ENCODE results near the gene AQP7.
"Not testable (repeated sequence)": the region's sequence is repeated elsewhere in the genome, so short reads cannot be mapped to it uniquely, and the experiment has no call there.

The AQP7 gene

DNA sequence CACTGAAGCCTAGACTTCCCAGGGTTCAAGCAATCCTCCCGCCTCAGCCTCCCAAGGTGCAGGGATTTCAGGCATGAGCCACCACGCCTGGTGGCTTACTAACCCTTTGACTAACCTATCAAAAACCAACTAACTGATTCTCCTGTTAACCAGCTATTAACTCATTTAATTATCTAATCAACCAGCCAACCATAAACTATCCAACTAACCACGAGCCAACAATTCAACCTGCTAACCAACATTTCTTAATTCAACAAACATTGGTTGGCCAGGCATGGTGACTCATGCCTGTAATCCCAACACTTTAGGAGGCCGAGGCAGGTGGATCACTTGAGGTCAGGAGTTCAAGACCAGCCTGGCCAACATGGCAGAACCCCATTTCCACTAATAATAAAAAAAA lies 3.3 kb downstream of the AQP7 start:
- H3K4me1 ChIP-seq (ENCODE audit: control insufficient read depth, insufficient read depth, low read length, poor library complexity, severe bottlenecking); H3K4me3 ChIP-seq (ENCODE audit: insufficient read depth, low read depth, low read length, poor library complexity, severe bottlenecking): not testable (repeated sequence)

DNA sequence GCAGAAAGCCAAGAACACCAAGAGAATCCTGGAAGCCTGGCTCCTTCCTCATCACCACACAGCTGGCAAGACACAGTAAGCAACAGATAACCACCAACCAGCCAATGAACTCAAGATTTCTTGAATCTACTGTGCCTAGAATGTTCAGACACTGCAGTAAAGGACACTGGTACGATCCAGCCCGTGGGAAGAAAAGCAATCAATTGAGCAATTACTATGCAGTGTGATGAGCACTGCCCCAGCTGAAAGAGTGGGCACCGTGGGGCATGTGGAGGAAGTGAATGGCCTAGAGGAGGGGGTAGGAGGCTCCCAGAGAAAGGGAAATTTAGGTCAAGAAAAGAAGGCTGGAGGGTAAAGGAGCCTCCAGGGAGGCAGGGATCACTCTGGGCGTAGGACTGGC lies 4.6 kb downstream of the AQP7 start:
- DNase-seq; H3K27ac ChIP-seq (ENCODE audit: insufficient read depth, low read length, poor library complexity, severe bottlenecking); H3K27me3 ChIP-seq (replicated peaks; ENCODE audit: control insufficient read depth, insufficient read depth, low read length, poor library complexity, severe bottlenecking); H3K4me1 ChIP-seq (ENCODE audit: control insufficient read depth, insufficient read depth, low read length, poor library complexity, severe bottlenecking); H3K9me3 ChIP-seq (ENCODE audit: control insufficient read depth, low read length); H3K4me3 ChIP-seq (ENCODE audit: insufficient read depth, low read depth, low read length, poor library complexity, severe bottlenecking); H3K36me3 ChIP-seq (ENCODE audit: control insufficient read depth, insufficient read depth, low read length): not testable (repeated sequence)

More for the DNA sequence above, 3.3 kb downstream of the AQP7 start:
- not testable (repeated sequence) for DNase-seq; H3K27ac ChIP-seq (ENCODE audit: insufficient read depth, low read length, poor library complexity, severe bottlenecking); H3K36me3 ChIP-seq (ENCODE audit: control insufficient read depth, insufficient read depth, low read length); H3K9me3 ChIP-seq (ENCODE audit: control insufficient read depth, low read length); H3K27me3 ChIP-seq (replicated peaks; ENCODE audit: control insufficient read depth, insufficient read depth, low read length, poor library complexity, severe bottlenecking)

DNA sequence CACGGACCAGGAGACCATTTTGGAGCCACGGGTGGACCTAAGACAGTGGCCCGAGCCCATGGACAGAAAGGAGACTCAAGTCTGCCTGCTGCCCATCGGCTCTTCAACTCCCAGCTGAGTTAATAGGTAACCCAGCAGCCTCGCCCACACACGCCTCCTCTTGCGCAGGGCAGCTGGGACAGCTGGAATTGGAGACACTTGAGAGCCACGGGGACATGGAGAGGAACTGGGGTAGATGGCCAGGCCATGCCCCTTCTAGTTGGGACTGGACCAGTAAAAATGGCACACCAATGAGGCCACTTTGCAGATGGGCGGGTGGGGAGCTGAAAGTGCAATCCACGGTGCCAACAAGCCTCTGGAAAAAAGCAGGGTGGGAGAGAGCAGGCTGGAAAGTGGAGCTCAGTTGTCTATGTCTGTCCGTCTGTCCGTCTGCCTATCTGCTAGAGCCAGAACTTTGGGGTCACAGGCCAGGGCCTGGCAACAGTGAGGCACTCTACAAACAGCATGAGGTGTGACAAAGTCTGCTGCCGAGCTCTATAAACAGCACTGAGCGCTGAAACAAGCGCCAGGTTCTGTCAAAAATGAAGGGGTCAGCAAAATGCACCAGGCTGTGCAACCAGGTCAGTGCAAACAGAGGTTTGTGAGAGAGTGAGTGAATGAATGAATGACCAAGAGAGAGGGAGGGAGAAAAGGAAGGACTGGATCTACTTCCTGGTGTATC lies 7.0 kb downstream of the AQP7 start:
- not testable (repeated sequence) for H3K27me3 ChIP-seq (replicated peaks; ENCODE audit: control insufficient read depth, insufficient read depth, low read length, poor library complexity, severe bottlenecking); H3K27ac ChIP-seq (ENCODE audit: insufficient read depth, low read length, poor library complexity, severe bottlenecking); H3K9me3 ChIP-seq (ENCODE audit: control insufficient read depth, low read length); DNase-seq; H3K36me3 ChIP-seq (ENCODE audit: control insufficient read depth, insufficient read depth, low read length); H3K4me3 ChIP-seq (ENCODE audit: insufficient read depth, low read depth, low read length, poor library complexity, severe bottlenecking); H3K4me1 ChIP-seq (ENCODE audit: control insufficient read depth, insufficient read depth, low read length, poor library complexity, severe bottlenecking)

DNA sequence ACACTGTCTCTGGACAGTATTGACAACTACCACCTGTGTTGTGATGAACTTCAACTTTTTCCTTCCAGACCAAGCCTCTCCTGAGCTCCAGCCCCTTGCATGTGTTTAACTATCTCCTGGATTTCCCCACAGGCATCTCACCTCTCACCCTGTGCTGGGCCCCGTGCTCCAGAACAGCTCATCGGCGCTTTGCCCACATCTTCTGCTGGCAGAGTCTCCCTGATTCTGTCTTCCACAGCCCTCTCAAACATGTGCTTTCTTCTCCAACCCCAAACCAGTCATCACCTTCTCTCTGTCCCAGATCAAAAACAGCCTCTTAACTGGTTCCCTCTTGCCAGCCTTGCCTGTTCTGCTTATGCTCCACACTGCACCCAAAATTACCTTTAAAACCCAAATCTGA lies 8.4 kb downstream of the AQP7 start:
- not testable (repeated sequence) for H3K27ac ChIP-seq (ENCODE audit: insufficient read depth, low read length, poor library complexity, severe bottlenecking); H3K27me3 ChIP-seq (replicated peaks; ENCODE audit: control insufficient read depth, insufficient read depth, low read length, poor library complexity, severe bottlenecking); H3K4me3 ChIP-seq (ENCODE audit: insufficient read depth, low read depth, low read length, poor library complexity, severe bottlenecking); H3K4me1 ChIP-seq (ENCODE audit: control insufficient read depth, insufficient read depth, low read length, poor library complexity, severe bottlenecking); DNase-seq; H3K36me3 ChIP-seq (ENCODE audit: control insufficient read depth, insufficient read depth, low read length); H3K9me3 ChIP-seq (ENCODE audit: control insufficient read depth, low read length)

DNA sequence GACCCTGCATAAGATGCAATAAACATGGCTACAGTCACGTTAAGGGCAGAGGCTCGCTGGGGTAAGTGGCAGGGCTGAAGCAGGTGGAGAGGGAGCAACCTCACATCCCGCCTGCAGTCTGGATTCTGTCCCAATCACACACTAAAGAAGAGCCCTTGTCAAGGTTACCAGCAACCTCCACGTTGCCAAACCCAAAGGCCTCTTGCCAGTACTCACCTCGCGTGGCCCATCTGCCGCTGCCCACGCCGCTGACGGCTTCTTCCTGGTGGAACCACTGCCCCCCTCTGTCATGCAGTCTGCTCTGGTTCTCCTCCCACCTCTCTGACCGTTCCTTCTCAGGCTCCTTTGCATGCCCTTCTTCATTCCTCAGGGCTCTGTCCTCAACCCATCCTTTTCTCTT lies 8.8 kb downstream of the AQP7 start:
- H3K36me3 ChIP-seq (ENCODE audit: control insufficient read depth, insufficient read depth, low read length): no peaks in the 10 kb centered on the region
- H3K9me3 ChIP-seq (ENCODE audit: control insufficient read depth, low read length): no peaks in the 10 kb centered on the region
- no peak overlapping the region for H3K27ac ChIP-seq (ENCODE audit: insufficient read depth, low read length, poor library complexity, severe bottlenecking)
- H3K4me1 ChIP-seq (ENCODE audit: control insufficient read depth, insufficient read depth, low read length, poor library complexity, severe bottlenecking): no peaks in the 10 kb centered on the region
- no peak overlapping the region for H3K4me3 ChIP-seq (ENCODE audit: insufficient read depth, low read depth, low read length, poor library complexity, severe bottlenecking)
- no peak for DNase-seq
- H3K27me3 ChIP-seq (replicated peaks; ENCODE audit: control insufficient read depth, insufficient read depth, low read length, poor library complexity, severe bottlenecking): no peaks in the 10 kb centered on the region

DNA sequence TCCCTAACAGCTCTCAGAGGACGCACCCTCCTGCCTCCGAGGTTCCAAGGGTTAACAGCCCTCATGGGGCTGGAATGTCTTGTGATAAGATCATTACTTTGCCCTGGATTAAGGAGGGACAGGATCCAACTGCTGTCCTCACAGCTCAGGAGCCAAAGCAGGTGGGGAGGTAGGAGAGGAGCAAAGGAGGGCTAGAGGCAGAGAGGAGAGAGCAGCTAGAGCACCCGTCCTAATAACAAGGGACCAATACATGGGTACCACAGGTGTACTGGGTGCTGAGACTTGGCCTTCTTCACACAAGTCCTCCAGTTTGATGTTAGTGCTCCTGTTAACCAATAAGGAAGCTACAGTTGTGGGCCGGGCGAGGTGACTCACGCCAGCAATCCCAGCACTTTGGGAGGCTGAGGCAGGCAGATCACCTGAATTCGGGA lies 9.8 kb downstream of the AQP7 start:
- H3K36me3 ChIP-seq (ENCODE audit: control insufficient read depth, insufficient read depth, low read length); H3K4me1 ChIP-seq (ENCODE audit: control insufficient read depth, insufficient read depth, low read length, poor library complexity, severe bottlenecking); DNase-seq; H3K27me3 ChIP-seq (replicated peaks; ENCODE audit: control insufficient read depth, insufficient read depth, low read length, poor library complexity, severe bottlenecking); H3K4me3 ChIP-seq (ENCODE audit: insufficient read depth, low read depth, low read length, poor library complexity, severe bottlenecking); H3K27ac ChIP-seq (ENCODE audit: insufficient read depth, low read length, poor library complexity, severe bottlenecking); H3K9me3 ChIP-seq (ENCODE audit: control insufficient read depth, low read length): not testable (repeated sequence)

DNA sequence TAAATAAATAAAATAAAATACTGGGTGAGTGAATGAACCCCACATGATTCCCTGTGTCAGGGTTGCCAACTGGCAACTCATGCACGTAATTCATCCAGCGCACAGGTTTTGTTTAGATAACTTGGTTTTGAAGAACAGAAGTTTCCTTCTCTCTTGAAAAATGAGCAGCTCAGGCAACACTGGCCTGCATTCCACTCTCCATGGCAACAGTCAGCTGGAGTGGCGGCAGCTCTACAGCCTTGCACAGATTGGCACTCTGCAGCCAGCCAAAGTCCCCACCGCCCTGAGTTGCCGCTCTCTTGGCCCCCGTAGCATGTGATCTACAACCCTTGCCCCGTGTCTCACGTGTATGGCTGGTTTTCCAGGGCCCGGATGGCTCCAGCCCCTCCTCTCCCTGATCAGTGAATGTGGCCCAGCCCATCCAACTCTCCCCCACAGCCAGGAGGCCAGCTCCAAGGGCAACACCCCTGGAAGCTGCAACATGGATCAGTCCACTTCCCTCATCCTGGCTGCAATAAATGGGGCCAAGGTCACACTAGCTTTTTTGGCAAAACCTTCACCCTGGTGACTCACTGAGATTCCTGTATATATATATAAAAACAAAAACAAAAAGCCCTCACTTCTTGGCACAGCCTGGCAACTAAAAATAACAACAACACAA lies 11.1 kb downstream of the AQP7 start:
- H3K9me3 ChIP-seq (ENCODE audit: control insufficient read depth, low read length); H3K27me3 ChIP-seq (replicated peaks; ENCODE audit: control insufficient read depth, insufficient read depth, low read length, poor library complexity, severe bottlenecking); H3K27ac ChIP-seq (ENCODE audit: insufficient read depth, low read length, poor library complexity, severe bottlenecking); H3K4me3 ChIP-seq (ENCODE audit: insufficient read depth, low read depth, low read length, poor library complexity, severe bottlenecking); DNase-seq; H3K4me1 ChIP-seq (ENCODE audit: control insufficient read depth, insufficient read depth, low read length, poor library complexity, severe bottlenecking); H3K36me3 ChIP-seq (ENCODE audit: control insufficient read depth, insufficient read depth, low read length): not testable (repeated sequence)

DNA sequence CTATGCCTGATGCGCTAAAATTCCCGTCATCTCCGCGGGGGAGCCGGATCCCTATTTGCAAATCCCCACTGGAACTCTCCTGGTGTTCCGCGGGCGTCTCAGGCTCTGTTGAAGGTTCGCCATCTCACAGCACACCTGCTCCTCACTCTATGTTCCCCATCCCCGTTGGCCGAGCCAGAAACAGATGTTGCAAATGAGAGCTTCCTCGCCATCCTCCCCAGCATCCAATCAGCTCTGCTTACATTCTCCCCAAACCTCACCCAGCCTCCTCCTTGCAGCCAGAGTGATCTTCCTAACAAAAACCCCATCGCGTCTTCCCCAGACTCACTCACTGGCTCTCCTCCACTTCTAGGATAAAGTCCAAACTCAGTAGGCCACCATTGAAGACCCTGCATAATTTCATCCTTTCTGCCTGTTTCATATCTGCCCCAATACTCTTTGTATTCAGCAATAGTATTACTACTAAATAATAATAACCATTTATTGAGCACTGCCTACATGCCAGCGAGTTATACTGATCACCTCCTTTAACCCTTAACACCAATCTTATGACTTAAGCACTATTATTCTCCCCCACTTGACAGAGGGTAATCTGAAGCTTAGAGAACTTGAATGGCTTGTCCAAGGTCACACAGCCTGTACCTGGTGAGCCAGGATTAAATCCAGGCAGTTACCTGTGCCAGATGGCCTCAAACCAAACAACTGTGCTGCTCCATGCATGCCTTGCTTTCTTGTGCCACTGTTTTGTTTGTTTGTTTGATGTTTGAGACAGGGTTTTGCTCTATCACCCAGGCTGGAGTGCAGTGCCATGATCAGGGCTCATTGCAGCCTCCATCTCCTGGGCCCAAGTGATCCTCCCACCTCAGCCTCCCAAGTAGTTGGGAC lies 14.0 kb downstream of the AQP7 start:
- no peak for DNase-seq
- no peaks in the 10 kb centered on the region for H3K36me3 ChIP-seq (ENCODE audit: control insufficient read depth, insufficient read depth, low read length)
- no peaks in the 10 kb centered on the region for H3K4me1 ChIP-seq (ENCODE audit: control insufficient read depth, insufficient read depth, low read length, poor library complexity, severe bottlenecking)
- no peak overlapping the region for H3K4me3 ChIP-seq (ENCODE audit: insufficient read depth, low read depth, low read length, poor library complexity, severe bottlenecking)
- no peak overlapping the region for H3K27ac ChIP-seq (ENCODE audit: insufficient read depth, low read length, poor library complexity, severe bottlenecking)
- H3K27me3 ChIP-seq (replicated peaks; ENCODE audit: control insufficient read depth, insufficient read depth, low read length, poor library complexity, severe bottlenecking): no peaks in the 10 kb centered on the region
- no peaks in the 10 kb centered on the region for H3K9me3 ChIP-seq (ENCODE audit: control insufficient read depth, low read length)

DNA sequence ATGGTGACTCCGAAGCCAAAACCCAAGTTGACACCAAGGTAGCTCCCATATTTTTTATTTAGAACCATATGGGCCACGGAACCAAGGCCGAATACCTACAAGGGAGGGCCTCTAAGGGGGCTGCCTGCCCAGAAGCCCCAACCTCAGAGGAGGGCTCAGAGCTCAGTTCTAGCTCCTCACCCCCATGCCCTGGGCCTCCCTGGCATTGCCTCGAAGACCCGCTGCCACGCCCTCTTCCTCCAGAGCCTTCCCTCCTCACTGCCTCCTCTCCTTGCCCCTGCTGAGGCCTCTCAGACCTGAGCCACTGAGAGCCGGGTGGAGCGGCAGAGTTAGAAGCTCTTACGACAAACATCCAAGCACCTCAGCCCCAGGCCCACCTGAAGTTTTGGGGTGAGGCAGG lies 15.4 kb downstream of the AQP7 start:
- H3K9me3 ChIP-seq (ENCODE audit: control insufficient read depth, low read length); H3K4me3 ChIP-seq (ENCODE audit: insufficient read depth, low read depth, low read length, poor library complexity, severe bottlenecking); DNase-seq; H3K4me1 ChIP-seq (ENCODE audit: control insufficient read depth, insufficient read depth, low read length, poor library complexity, severe bottlenecking); H3K36me3 ChIP-seq (ENCODE audit: control insufficient read depth, insufficient read depth, low read length); H3K27ac ChIP-seq (ENCODE audit: insufficient read depth, low read length, poor library complexity, severe bottlenecking); H3K27me3 ChIP-seq (replicated peaks; ENCODE audit: control insufficient read depth, insufficient read depth, low read length, poor library complexity, severe bottlenecking): not testable (repeated sequence)

DNA sequence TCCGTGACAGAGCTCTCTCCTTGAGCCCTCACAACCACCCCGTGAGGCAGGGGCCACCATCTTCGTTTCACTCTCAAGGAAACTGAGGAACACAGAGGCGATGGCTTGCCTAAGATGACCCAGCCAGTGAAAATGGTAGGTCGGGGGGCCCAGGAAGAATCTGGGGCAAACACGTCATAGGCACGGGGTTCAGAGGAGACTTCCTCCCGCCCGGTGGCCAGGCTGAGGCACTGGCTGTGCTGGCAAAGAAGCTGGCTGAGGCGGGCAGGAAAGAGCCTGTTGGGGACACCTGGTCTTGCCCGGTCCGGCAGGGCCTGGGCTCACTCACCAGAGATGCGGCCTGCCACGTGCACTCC lies 15.7 kb downstream of the AQP7 start:
- not testable (repeated sequence) for H3K27me3 ChIP-seq (replicated peaks; ENCODE audit: control insufficient read depth, insufficient read depth, low read length, poor library complexity, severe bottlenecking); H3K9me3 ChIP-seq (ENCODE audit: control insufficient read depth, low read length); H3K36me3 ChIP-seq (ENCODE audit: control insufficient read depth, insufficient read depth, low read length); H3K4me3 ChIP-seq (ENCODE audit: insufficient read depth, low read depth, low read length, poor library complexity, severe bottlenecking); H3K4me1 ChIP-seq (ENCODE audit: control insufficient read depth, insufficient read depth, low read length, poor library complexity, severe bottlenecking); H3K27ac ChIP-seq (ENCODE audit: insufficient read depth, low read length, poor library complexity, severe bottlenecking); DNase-seq

Data from effector memory CD4-positive, alpha-beta T cell (primary cell).